ENCODE results near the gene GATAD2B.

DNA sequence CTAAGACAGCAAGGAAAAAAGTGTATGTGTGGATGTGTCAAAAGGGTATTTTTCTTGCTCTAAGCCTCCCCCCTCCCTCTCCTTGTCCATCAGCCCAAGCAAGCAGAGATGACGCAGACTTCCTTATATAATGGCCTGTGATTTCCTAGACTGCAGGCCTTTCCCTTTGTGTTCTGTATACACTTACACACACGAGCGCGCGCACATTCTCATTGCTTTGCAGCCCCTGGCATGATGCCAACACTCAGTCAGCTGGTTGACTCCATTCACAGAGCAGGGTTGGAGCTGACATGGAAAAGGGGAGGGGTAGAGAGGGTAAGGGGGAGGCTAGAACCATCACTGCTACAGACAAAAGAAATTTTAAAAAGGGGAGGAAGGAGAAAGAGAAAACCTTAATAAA is 41.8 kb downstream of the GATAD2B start:
- TF ChIP-seq POLR2A (IDR thresholded peaks at IDR 0.05; ENCODE audit: low read depth, low read length): no peak
- TF ChIP-seq POLR2AphosphoS5 (IDR thresholded peaks at IDR 0.05; ENCODE audit: low read depth, low read length): no peak
